CD14-positive monocyte (primary cell): ENCODE data around the gene FANCB. TPM values are rescaled to one million over a fixed set of nuclear protein-coding genes. Genes with fewer than 3 reads are reported as not detected.

Source experiments
- DNase-seq, 3 donors: peaks; one replicate each; pipeline ENCODE4 v3.0.0-alpha.2; 2011 to 2022
- H2AFZ ChIP-seq: 2 replicates; pipeline ENCODE4 v1.6.0; 2012; ENCODE audit warnings: mild to moderate bottlenecking, low read depth, low read length, inconsistent platforms; ENCODE audit not compliant: insufficient read depth, poor library complexity, severe bottlenecking
- H3K27ac ChIP-seq, 2 donors: 1 replicate in 1 of 2; 2 replicates in 1 of 2; pipeline ENCODE4 v1.5.1; 2012 to 2013; ENCODE audit warnings: low read length in 2 of 2, control low read depth in 1 of 2, inconsistent platforms in 1 of 2, low read depth in 1 of 2, mild to moderate bottlenecking in 1 of 2
- H3K27me3 ChIP-seq, 2 donors: one replicate each; pipeline versions ENCODE4 v1.6.0 to v1.6.1; 2011 to 2013; ENCODE audit warnings: low read length in 2 of 2; ENCODE audit not compliant: control insufficient read depth in 2 of 2, insufficient read depth in 2 of 2
- H3K36me3 ChIP-seq, 2 donors: replicated peaks in 1 of 2; 1 replicate in 1 of 2; 2 replicates in 1 of 2; pipeline versions ENCODE4 v1.5.1 to v1.6.1; 2012 to 2013; ENCODE audit warnings: low read length in 2 of 2, control low read depth in 1 of 2, inconsistent platforms in 1 of 2, mild to moderate bottlenecking in 1 of 2; ENCODE audit not compliant: insufficient read depth in 2 of 2, control insufficient read depth in 1 of 2
- H3K4me1 ChIP-seq, 2 donors: 1 replicate in 1 of 2; 2 replicates in 1 of 2; pipeline versions ENCODE4 v1.5.1 to v1.6.1; 2012 to 2013; ENCODE audit warnings: low read length in 2 of 2, control low read depth in 1 of 2, inconsistent platforms in 1 of 2, mild to moderate bottlenecking in 1 of 2, moderate library complexity in 1 of 2; ENCODE audit not compliant: insufficient read depth in 2 of 2, control insufficient read depth in 1 of 2
- H3K4me2 ChIP-seq: replicated peaks from 2 replicates; pipeline ENCODE3; 2012; ENCODE audit warnings: low read length, moderate library complexity, mild to moderate bottlenecking; ENCODE audit not compliant: poor library complexity, severe bottlenecking; ENCODE audit errors: extremely low read depth
- H3K4me3 ChIP-seq, 3 experiments: fragments of 200-600 bp in 1 of 3; sonication (generic) in 1 of 3; replicated peaks in 1 of 3; 1 replicate in 2 of 3; 2 replicates in 1 of 3; pipeline ENCODE4 v1.5.1; 2011 to 2013; ENCODE audit warnings: low read length in 3 of 3, mild to moderate bottlenecking in 3 of 3, control low read depth in 2 of 3, low read depth in 2 of 3, inconsistent platforms in 1 of 3, moderate library complexity in 1 of 3
- H3K79me2 ChIP-seq: 2 replicates; pipeline ENCODE4 v1.6.0; 2012; ENCODE audit warnings: mild to moderate bottlenecking, control low read depth, inconsistent platforms, low read length, moderate library complexity; ENCODE audit not compliant: insufficient read depth
- H3K9ac ChIP-seq: 2 replicates; pipeline ENCODE4 v1.6.0; 2017; ENCODE audit warnings: low read length, mild to moderate bottlenecking; ENCODE audit not compliant: insufficient read depth, poor library complexity, severe bottlenecking
- H3K9me3 ChIP-seq, 2 donors: replicated peaks in 1 of 2; 1 replicate in 1 of 2; 2 replicates in 1 of 2; pipeline versions ENCODE4 v1.5.1 to v1.6.1; 2012 to 2013; ENCODE audit warnings: low read length in 2 of 2, control low read depth in 1 of 2; ENCODE audit not compliant: control insufficient read depth in 1 of 2, insufficient read depth in 1 of 2
- H4K20me1 ChIP-seq: 2 replicates; pipeline ENCODE4 v1.6.0; 2012; ENCODE audit warnings: mild to moderate bottlenecking, low read length, control low read depth, moderate library complexity; ENCODE audit not compliant: insufficient read depth
- H3K27ac Mint-ChIP-seq, 7 donors: one replicate each; pipeline ENCODE4 v1.8.0; 2020; ENCODE audit warnings: mild to moderate bottlenecking in 7 of 7, mixed read lengths in 7 of 7, moderate library complexity in 6 of 7, inconsistent platforms in 2 of 7
- H3K27me3 Mint-ChIP-seq, 3 donors: one replicate each; pipeline ENCODE4 v1.8.0; 2021 to 2022; ENCODE audit warnings: low read depth in 3 of 3, mild to moderate bottlenecking in 3 of 3, mixed read lengths in 3 of 3, moderate library complexity in 3 of 3, inconsistent platforms in 1 of 3
- H3K36me3 Mint-ChIP-seq, 2 donors: one replicate each; pipeline ENCODE4 v1.8.0; 2020; ENCODE audit warnings: mixed read lengths in 2 of 2, inconsistent platforms in 1 of 2, mild to moderate bottlenecking in 1 of 2
- H3K4me1 Mint-ChIP-seq: one replicate; pipeline ENCODE4 v1.8.0; 2020; ENCODE audit warnings: mild to moderate bottlenecking, mixed read lengths
- H3K4me3 Mint-ChIP-seq, 2 donors: one replicate each; pipeline ENCODE4 v1.8.0; 2020; ENCODE audit warnings: mild to moderate bottlenecking in 2 of 2, mixed read lengths in 2 of 2, moderate library complexity in 1 of 2
- H3K9me3 Mint-ChIP-seq, 7 donors: one replicate each; pipeline ENCODE4 v1.8.0; 2020 to 2022; ENCODE audit warnings: mixed read lengths in 7 of 7, mild to moderate bottlenecking in 6 of 7, moderate library complexity in 6 of 7, inconsistent platforms in 2 of 7
- CTCF ChIP-seq: fragments of 200-600 bp; IDR thresholded peaks from one replicate; pipeline ENCODE4 v1.8.0; 2022; ENCODE audit warnings: antibody characterized with exemption, mild to moderate bottlenecking
- WGBS: methylation state at CpG from one replicate; pipeline ENCODE4 v1.1.5; 2013; ENCODE audit warnings: missing lambda C conversion rate; ENCODE audit not compliant: insufficient coverage; 5-methylcytosine and 5-hydroxymethylcytosine counted together
- intact Hi-C, 2 donors: fragments of 100-400 bp; cut with micrococcal nuclease; formaldehyde crosslinking; loops; one replicate each; pipeline versions ENCODE4 v1.15.0 to v1.15.1; 2023
- polyA plus RNA-seq, 3 donors: library from polyadenylated mRNA; depleted of rRNA in 1 of 3; unstranded in 2 of 3; stranded (reverse) in 1 of 3; fragments of 300-500 nt in 2 of 3; fragments of >200 nt in 1 of 3; fragmentation: Illumina TruSeq in 2 of 3; gene quantifications; 1 replicate in 2 of 3; 2 replicates in 1 of 3; pipeline ENCODE4 v1.2.3, GENCODE V29; 2012 to 2021

FANCB gene
- polyA plus RNA-seq, 3 donors, result 0.85 to 4.2 (median 2.6) TPM

DNA sequence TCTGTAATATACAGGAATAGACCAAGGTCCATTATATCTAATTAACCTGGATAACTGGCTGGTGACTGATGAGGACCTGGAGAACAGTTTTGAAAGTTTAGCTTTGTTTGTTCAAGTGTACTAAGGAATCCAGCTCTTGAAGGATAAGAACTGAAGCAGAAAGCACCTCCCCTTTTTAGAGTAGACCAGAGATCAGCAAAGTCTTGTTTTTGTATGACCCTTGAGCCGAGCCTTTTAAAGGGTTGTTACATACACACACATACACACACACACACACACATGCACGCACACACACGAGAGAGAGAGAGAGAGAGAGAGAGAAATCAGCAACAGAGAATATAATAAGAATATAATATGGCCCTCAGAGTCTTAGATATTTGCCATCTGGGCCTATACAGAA, 13.4 kb upstream of the FANCB start:
- no peaks in the 10 kb centered on the region for H3K9me3 Mint-ChIP-seq
- Histone ChIP-seq H3K9me3 (no peaks in the 10 kb centered on the region), H3K27me3 (no peaks in the 10 kb centered on the region), H3K4me1 (no peaks in the 10 kb centered on the region), H2AFZ (no peak overlapping the region), H3K4me3 (no peak overlapping the region), H3K4me2 (no peak overlapping the region), H3K9ac (no peak overlapping the region), H3K36me3 (peaks cover 0 to 9% of the 10 kb centered on the region in 2 donors), H3K27ac (no peak overlapping the region), H4K20me1 (peaks cover 23% of the 10 kb centered on the region), H3K79me2 (peaks cover 27% of the 10 kb centered on the region)
- peak overlapping the region in 1 of 7 donors; percentile 55 for H3K27ac Mint-ChIP-seq
- DNase-seq, result no peak
- no CpG with 5 or more reads among the region's 3 CpGs for WGBS
- H3K4me3 Mint-ChIP-seq, result no peak overlapping the region
- H3K4me1 Mint-ChIP-seq, result peaks cover 2% of the 10 kb centered on the region
- peaks cover 16 to 19% of the 10 kb centered on the region in 2 donors for H3K36me3 Mint-ChIP-seq
- intact Hi-C loops, result no loop called here
- TF ChIP-seq CTCF, result no peak
- no peaks in the 10 kb centered on the region for H3K27me3 Mint-ChIP-seq

GRCh38 chrX:14884714-14885113, 11.8 kb upstream of the FANCB start:
- H2AFZ ChIP-seq, result no peak overlapping the region
- intact Hi-C loops, result no loop called here
- no peak for TF ChIP-seq CTCF
- WGBS, result no CpG with 5 or more reads among the region's 1 CpG
- no peaks in the 10 kb centered on the region for H3K27me3 Mint-ChIP-seq
- no peak overlapping the region for H3K27ac Mint-ChIP-seq
- H3K79me2 ChIP-seq, result peaks cover 39% of the 10 kb centered on the region
- H3K36me3 Mint-ChIP-seq, result peaks cover 13 to 23% of the 10 kb centered on the region in 2 donors
- no peaks in the 10 kb centered on the region for H3K4me1 ChIP-seq
- no peak overlapping the region for H3K4me3 ChIP-seq
- no peak overlapping the region for H3K27ac ChIP-seq
- peaks cover 26% of the 10 kb centered on the region for H4K20me1 ChIP-seq
- no peaks in the 10 kb centered on the region for H3K27me3 ChIP-seq
- no peak overlapping the region for H3K9ac ChIP-seq
- no peaks in the 10 kb centered on the region for H3K9me3 Mint-ChIP-seq
- no peak for DNase-seq
- no peak overlapping the region for H3K4me3 Mint-ChIP-seq
- H3K4me1 Mint-ChIP-seq, result peaks cover 8% of the 10 kb centered on the region
- no peaks in the 10 kb centered on the region for H3K9me3 ChIP-seq
- H3K36me3 ChIP-seq, result peaks cover 0 to 9% of the 10 kb centered on the region in 2 donors
- H3K4me2 ChIP-seq, result no peak overlapping the region
